Suppressor macrophage (primary cell): Measurements from ENCODE around the gene CDK11B.
"Not testable (repeated sequence)": the region's sequence is repeated elsewhere in the genome, so short reads cannot be mapped to it uniquely, and the experiment has no call there.

Experiments used
- DNase-seq, 4 experiments: peaks; one replicate each; pipeline ENCODE4 v3.0.0-alpha.2; 2020 to 2022

The CDK11B gene

DNA sequence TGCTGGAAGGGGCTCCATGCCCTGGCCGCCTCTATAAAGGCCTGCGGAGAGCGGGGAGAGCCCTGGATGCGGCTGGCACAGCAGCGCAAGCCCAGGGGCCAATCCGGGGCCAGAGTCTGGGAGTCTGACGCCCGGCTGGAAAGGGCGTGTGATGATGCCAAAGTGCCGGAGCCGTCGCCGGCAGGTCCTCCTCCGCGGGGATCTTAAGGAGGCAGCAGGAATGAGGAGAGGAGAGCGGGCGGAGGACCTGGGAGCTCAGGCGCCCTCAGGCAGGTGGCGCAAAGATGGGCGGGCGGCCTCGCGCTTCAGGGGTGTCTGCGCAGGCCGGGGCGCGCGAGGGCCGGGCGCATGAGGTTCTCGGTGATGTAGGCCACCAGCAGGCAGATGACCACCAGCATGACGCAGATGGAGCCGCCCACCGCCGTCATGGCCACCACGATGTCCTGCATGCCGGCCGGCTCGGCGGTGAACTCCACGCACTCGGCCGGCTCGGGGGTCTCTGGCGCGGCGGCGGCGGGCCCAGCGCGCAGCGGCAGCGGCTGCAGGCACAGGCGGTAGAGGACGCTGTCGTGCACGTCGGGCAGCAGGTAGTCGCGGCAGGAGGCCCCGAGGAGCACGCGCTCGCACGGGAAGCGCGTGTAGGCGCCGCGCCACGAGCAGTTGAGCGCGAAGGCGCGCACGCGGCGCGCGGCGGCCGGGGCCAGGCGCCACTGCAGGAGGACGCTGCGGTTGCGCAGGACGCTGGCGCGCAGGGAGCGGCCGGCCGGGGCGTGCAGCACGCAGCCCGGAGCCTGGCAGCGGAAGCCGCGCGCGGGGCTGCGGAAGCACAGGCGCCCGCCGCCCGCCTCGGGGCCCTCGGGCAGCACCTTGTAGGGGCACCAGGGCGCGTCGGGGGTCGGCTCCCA is 59.5 kb downstream of the CDK11B start:
- peak; percentile 69 to 90 (median 77) for DNase-seq

GRCh38 chr1:1598720-1599029 is 60.1 kb downstream of the CDK11B start:
- DNase-seq = no peak

- no peak for DNase-seq
Measured at GRCh38 chr1:1598051-1598719, 60.6 kb downstream of the CDK11B start.

DNA sequence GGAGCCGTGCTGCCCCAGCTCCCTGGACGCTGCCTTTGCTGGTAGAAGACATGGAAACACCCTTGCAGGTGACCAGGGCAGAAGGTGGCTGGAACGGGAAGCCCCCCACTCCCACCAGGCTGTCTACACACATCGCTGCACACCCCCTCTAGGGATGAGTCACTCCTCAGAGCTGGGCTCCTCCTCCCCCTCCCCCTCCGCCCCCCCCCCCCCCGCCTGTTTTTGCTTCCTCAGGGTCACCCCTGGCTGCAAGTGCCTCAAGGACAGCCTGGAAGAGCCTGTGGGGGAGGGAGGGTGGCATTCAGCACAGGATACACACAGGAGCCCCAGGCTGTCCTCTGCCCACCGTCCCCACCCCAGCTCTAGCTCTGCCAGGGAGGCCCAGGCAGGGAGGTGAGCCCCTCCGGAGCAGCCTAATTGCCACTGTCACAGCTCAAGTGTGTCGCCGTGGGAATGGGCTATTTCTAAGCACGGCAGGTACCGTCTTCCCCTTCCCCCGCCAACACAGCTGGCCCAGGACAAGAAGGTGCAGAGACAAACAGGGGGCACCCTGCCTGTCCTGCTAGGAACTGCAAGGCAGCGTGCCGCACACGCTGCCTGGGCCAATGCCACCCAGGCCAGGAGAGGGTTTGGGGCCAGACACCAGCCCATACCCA is 61.4 kb downstream of the CDK11B start:
- peak in 2 of 4 experiments; percentile 26 to 41 for DNase-seq

DNA sequence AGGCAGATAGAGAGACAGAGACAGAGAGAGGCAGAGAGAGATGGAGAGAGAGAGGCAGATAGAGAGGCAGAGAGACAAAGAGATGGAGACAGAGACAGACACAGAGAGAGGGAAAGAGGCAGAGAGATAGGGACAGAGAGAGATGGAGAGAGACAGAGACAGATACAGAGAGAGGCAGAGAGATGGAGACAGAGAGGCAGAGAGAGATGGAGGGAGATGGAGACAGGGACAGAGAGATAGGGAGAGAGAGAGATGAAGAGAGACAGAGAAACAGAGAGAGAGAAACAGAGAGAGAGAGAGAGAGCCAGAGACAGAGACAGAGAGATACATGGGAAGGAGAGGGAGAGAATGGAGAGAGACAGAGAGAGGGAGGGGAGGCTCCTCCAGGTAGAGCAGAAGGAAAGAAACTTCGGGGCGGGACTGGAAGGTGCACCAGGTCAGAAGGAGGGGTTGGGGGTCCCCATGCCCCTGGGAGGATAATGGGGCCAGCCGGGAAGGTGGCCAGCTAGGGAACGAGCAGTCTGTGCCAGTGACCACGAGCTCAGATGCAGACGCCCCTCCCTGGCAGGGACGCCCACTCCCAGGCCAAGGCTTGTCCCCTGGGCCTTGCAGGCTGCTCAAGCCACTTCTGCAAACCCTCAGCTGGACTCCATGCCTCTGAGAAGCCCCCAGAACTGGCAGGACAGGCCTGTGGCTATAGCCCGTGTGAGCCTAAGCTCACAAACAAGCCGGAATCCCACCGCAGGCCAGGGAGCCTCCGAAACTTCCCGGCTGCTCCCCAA is 62.1 kb downstream of the CDK11B start:
- DNase-seq = peak; percentile 34 to 59 (median 48)

- DNase-seq = not testable (repeated sequence)
Measured at GRCh38 chr1:1595341-1595740, 63.5 kb downstream of the CDK11B start.

- DNase-seq = no peak
Measured at GRCh38 chr1:1594602-1595260, 64.1 kb downstream of the CDK11B start.

DNA sequence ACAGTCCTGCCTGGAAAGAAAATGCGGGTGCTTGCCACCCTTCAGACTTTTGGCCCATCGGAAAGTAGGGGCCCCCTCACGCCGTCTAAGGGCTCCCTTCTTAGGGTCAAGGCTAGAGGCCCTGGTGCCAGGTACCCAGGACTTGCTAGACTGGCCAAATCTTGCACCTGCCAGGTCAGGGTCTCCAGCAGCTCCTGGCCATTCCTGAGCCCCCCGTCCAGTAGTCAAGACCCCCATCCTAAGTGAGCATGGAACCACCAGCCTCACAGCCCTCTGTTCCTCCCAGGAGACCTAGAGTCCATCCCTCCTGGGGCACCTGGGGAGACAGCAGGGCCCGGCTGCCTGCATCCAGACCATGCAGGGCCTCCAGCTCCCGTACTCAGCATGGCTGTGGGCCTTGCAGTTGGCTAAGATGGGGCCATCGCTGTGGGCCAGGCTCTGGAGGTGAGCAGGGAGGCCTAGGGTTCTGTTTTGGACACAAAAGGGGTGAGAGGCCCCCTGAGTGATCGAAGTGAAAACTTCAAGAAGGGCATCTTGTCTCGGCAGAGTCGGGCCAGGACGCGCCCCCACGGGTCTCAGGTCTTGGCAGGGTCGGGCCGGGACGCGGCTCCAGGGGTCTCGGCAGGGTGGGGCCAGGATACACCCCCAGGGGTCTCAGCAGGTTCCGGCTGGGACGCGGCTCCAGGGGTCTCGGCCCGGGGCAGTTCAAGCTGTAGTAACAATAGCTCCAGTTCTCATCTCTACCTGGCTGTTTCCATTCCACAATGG is 64.8 kb downstream of the CDK11B start:
- no peak for DNase-seq

DNA sequence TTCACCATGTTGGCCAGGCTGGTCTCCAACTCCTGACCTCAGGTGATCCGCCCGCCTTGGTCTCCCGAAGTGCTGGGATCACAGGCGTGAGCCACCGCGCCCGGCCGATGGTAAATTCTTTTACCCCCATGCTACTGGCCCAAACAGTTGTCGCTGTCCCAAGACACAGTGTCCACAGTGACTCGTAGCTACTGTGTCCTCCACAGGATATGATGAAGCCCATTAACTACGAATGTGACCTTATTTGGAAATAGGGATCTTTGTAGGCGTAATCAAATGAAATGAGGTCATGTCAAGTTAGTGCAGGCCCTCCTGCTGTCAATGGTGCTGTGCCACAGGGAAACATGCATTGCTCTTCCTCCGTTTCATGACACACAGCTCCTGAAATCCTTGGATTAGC is 67.4 kb downstream of the CDK11B start:
- DNase-seq = peak in 2 of 4 experiments; percentile 14 to 63
